Peyer's patch (tissue), 4 donors: Measurements from ENCODE around the gene GMCL1.

Experiments
- POLR2A ChIP-seq, 2 donors: fragments of 450-650 bp; IDR thresholded peaks; one replicate each; pipeline ENCODE4 v1.5.1; 2017; ENCODE audit warnings: antibody characterized with exemption in 2 of 2, mild to moderate bottlenecking in 2 of 2, moderate library complexity in 2 of 2
- TF ChIP-seq, protein P1 (sequence below), 6 experiments: fragments of 450-650 bp in 4 of 6; fragments of 200-600 bp in 2 of 6; sonication (generic) in 1 of 6; IDR thresholded peaks; one replicate each; pipeline ENCODE4 v1.5.1; 2017 to 2019; ENCODE audit warnings: antibody characterized with exemption in 6 of 6, mild to moderate bottlenecking in 3 of 6, moderate library complexity in 1 of 6

- TF ChIP-seq, protein P1, sequence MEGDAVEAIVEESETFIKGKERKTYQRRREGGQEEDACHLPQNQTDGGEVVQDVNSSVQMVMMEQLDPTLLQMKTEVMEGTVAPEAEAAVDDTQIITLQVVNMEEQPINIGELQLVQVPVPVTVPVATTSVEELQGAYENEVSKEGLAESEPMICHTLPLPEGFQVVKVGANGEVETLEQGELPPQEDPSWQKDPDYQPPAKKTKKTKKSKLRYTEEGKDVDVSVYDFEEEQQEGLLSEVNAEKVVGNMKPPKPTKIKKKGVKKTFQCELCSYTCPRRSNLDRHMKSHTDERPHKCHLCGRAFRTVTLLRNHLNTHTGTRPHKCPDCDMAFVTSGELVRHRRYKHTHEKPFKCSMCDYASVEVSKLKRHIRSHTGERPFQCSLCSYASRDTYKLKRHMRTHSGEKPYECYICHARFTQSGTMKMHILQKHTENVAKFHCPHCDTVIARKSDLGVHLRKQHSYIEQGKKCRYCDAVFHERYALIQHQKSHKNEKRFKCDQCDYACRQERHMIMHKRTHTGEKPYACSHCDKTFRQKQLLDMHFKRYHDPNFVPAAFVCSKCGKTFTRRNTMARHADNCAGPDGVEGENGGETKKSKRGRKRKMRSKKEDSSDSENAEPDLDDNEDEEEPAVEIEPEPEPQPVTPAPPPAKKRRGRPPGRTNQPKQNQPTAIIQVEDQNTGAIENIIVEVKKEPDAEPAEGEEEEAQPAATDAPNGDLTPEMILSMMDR (IDR thresholded peaks at IDR 0.05): no peak
- no peak for TF ChIP-seq POLR2A (IDR thresholded peaks at IDR 0.05)
These were observed 45.2 kb upstream of the GMCL1 start for GRCh38 chr2:69784228-69784627.
